GM12875 (cell line): ENCODE data around the gene IL13RA2.

ENCODE experiments used
- H3K4me3 ChIP-seq: one replicate; pipeline ENCODE4 v1.5.1; 2011; ENCODE audit warnings: low read depth, low read length, control low read depth
- CTCF ChIP-seq: IDR thresholded peaks from 2 replicates; pipeline ENCODE4 v1.5.1; 2011; ENCODE audit warnings: low read depth, mild to moderate bottlenecking, control low read depth, inconsistent platforms, low read length, moderate library complexity, borderline replicate concordance; ENCODE audit not compliant: insufficient read depth

Gene IL13RA2

GRCh38 chrX:115011428-115011827 lies 6.0 kb downstream of the IL13RA2 start:
- H3K4me3 ChIP-seq: no peak overlapping the region
- TF ChIP-seq CTCF: no peak

- no peak for TF ChIP-seq CTCF
- H3K4me3 ChIP-seq: no peak overlapping the region
Observed at GRCh38 chrX:114999906-115000305, 17.5 kb downstream of the IL13RA2 start.

- no peak overlapping the region for H3K4me3 ChIP-seq
- TF ChIP-seq CTCF: no peak
Observed at GRCh38 chrX:114997779-114998178, 19.6 kb downstream of the IL13RA2 start.

- no peak for TF ChIP-seq CTCF
- H3K4me3 ChIP-seq: no peak overlapping the region
Observed at GRCh38 chrX:114985967-114986592, 31.3 kb downstream of the IL13RA2 start.

- no peak for TF ChIP-seq CTCF
- H3K4me3 ChIP-seq: no peak overlapping the region
Observed at GRCh38 chrX:114976292-114976691, 41.1 kb downstream of the IL13RA2 start.

- TF ChIP-seq CTCF: no peak
- H3K4me3 ChIP-seq: no peak overlapping the region
Observed at GRCh38 chrX:114973013-114973412, 44.4 kb downstream of the IL13RA2 start.

- no peak for TF ChIP-seq CTCF
- H3K4me3 ChIP-seq: no peak overlapping the region
Observed at GRCh38 chrX:114970806-114971205, 46.6 kb downstream of the IL13RA2 start.
